Cerebellar cortex (tissue), 1 donor: ENCODE results near the gene MPZ.
"Not testable (repeated sequence)": the region's sequence is repeated elsewhere in the genome, so short reads cannot be mapped to it uniquely, and the experiment has no call there.

Experiments
- DNase-seq: peaks from one replicate; pipeline ENCODE4 v3.0.0-alpha.2; 2015; ENCODE audit warnings: low spot score

Gene MPZ

DNA sequence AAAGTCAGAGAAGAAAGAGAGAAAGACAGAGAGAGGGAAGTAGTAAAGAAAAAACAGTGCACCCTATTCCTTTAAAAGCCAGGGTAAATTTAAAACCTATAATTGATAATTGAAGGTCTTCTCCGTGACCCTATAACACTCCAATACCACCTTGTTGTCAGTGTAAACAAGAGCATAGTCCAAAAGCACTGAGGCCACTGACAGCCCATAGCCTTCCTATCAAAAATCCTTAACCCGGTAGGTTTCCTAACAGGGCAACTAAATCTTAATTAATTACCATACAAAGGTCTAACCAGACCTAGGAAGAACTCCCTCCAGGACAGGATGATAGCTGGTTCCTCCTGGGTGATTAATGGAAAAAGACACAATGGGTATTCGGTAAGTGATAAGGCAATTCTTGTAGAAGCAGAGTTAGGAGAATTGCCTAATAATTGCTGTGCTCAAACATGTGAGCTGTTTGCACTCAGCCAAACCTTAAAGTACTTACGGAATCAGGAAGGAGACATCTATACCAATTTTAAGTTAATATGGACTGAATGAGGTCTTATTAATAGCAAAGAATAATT lies 53.7 kb downstream of the MPZ start:
- not testable (repeated sequence) for DNase-seq

DNA sequence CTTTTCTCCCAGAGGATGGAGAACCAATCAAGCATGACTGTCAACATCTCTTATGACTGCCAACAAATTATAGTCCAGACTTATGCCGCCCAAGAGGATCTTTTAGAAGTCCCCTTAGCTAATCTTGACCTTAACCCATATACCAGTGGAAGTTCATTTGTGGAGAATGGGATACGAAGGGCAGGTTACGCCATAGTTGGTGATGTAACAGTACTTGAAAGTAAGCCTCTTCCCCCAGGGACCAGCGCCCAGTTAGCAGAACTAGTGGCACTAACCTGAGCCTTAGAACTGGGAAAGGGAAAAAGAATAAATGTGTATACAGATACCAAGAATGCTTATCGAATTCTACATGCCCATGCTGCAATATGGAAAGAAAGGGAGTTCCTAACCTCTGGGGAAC lies 54.5 kb downstream of the MPZ start:
- not testable (repeated sequence) for DNase-seq
